GM21367 (cell line): ENCODE data around the gene PMP22.
"Not testable (repeated sequence)": the region's sequence is repeated elsewhere in the genome, so short reads cannot be mapped to it uniquely, and the experiment has no call there.

ENCODE experiments used
- ATAC-seq: cut with Tn5 transposase; IDR thresholded peaks from one replicate; pipeline ENCODE4 v1.9.1; 2021; ENCODE audit not compliant: unreplicated experiment

The PMP22 gene

GRCh38 chr17:15257258-15257788 is 7.8 kb downstream of the PMP22 start:
- peak; percentile 80 for ATAC-seq

GRCh38 chr17:15256689-15257088 is 8.4 kb downstream of the PMP22 start:
- no peak for ATAC-seq

GRCh38 chr17:15255713-15256454 is 9.2 kb downstream of the PMP22 start:
- no peak for ATAC-seq

GRCh38 chr17:15250135-15250860 is 14.8 kb downstream of the PMP22 start:
- no peak for ATAC-seq

- ATAC-seq = no peak
Observed at GRCh38 chr17:15249487-15249886, 15.6 kb downstream of the PMP22 start.

- ATAC-seq = no peak
Observed at GRCh38 chr17:15247891-15248529, 17.1 kb downstream of the PMP22 start.

- no peak for ATAC-seq
Observed at GRCh38 chr17:15245054-15245453, 20.1 kb downstream of the PMP22 start.

GRCh38 chr17:15240644-15241043 is 24.5 kb downstream of the PMP22 start:
- ATAC-seq = no peak

GRCh38 chr17:15239491-15239890 is 25.6 kb downstream of the PMP22 start:
- ATAC-seq = no peak

- ATAC-seq = no peak
Observed at GRCh38 chr17:15238676-15239422, 26.3 kb downstream of the PMP22 start.

- no peak for ATAC-seq
Observed at GRCh38 chr17:15238057-15238456, 27.1 kb downstream of the PMP22 start.

- ATAC-seq = no peak
Observed at GRCh38 chr17:15237106-15237425, 28.1 kb downstream of the PMP22 start.

- ATAC-seq = no peak
Observed at GRCh38 chr17:15236281-15237105, 28.6 kb downstream of the PMP22 start.

GRCh38 chr17:15233971-15234370 is 31.2 kb downstream of the PMP22 start:
- ATAC-seq = no peak

- no peak for ATAC-seq
Observed at GRCh38 chr17:15233022-15233805, 31.9 kb downstream of the PMP22 start.

- ATAC-seq = no peak
Observed at GRCh38 chr17:15232517-15232915, 32.6 kb downstream of the PMP22 start.

- no peak for ATAC-seq
Observed at GRCh38 chr17:15231851-15232516, 33.1 kb downstream of the PMP22 start.

- no peak for ATAC-seq
Observed at GRCh38 chr17:15230866-15231265, 34.3 kb downstream of the PMP22 start.

GRCh38 chr17:15221827-15222226 is 43.3 kb downstream of the PMP22 start:
- not testable (repeated sequence) for ATAC-seq
